ENCODE data around the gene PROZ. TPM values are rescaled to one million over a fixed set of nuclear protein-coding genes. Genes with fewer than 3 reads are reported as not detected.

The PROZ gene
- polyA plus RNA-seq, 1 donor = 1.0 TPM

GRCh38 chr13:113129480-113129879, 29.0 kb upstream of the PROZ start:
- Histone ChIP-seq H3K27me3 (ENCODE audit: control insufficient read depth, insufficient read depth, low read length) (no peaks in the 10 kb centered on the region), H3K4me3 (ENCODE audit: low read length) (no peak overlapping the region), H3K4me1 (ENCODE audit: control insufficient read depth, insufficient read depth, low read length) (no peaks in the 10 kb centered on the region), H3K27ac (ENCODE audit: low read length) (no peak overlapping the region), H3K36me3 (ENCODE audit: control insufficient read depth, insufficient read depth, low read length) (peaks cover 13% of the 10 kb centered on the region), H3K9me3 (ENCODE audit: control insufficient read depth, low read depth, low read length) (peaks cover 12% of the 10 kb centered on the region)
- WGBS (ENCODE audit: insufficient coverage, low lambda C conversion rate) = no CpG with 5 or more reads among the region's 27 CpGs
- no peak for DNase-seq

GRCh38 chr13:113129921-113130750, 28.3 kb upstream of the PROZ start:
- no CpG with 5 or more reads among the region's 60 CpGs for WGBS (ENCODE audit: insufficient coverage, low lambda C conversion rate)
- H3K27ac ChIP-seq (ENCODE audit: low read length) = no peak overlapping the region
- no peaks in the 10 kb centered on the region for H3K27me3 ChIP-seq (ENCODE audit: control insufficient read depth, insufficient read depth, low read length)
- no peaks in the 10 kb centered on the region for H3K4me1 ChIP-seq (ENCODE audit: control insufficient read depth, insufficient read depth, low read length)
- H3K36me3 ChIP-seq (ENCODE audit: control insufficient read depth, insufficient read depth, low read length) = peaks cover 13% of the 10 kb centered on the region
- peaks cover 12% of the 10 kb centered on the region for H3K9me3 ChIP-seq (ENCODE audit: control insufficient read depth, low read depth, low read length)
- DNase-seq = no peak
- peak overlapping the region; percentile 30 for H3K4me3 ChIP-seq (ENCODE audit: low read length)

DNA sequence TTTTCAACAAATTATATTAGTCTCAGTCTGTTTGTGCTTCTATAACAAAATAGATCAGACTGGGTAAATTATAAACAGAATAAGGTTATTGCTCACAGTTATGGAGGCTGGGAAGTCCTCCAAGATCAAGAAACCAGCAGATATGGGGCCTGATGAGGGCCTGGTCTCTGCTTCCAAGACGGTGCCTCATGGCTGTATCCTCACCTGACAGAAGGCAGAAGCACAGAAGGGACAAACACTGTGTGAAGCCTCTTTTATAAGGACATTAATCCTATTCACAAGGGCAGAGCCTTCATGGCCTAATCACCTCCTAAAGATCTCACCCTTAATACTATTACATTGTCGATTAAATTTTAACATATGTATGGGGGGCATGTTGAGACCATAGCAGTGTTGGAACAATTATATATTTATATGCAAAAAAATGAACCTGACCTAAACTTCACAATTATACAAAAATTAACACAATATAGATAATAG, 23.1 kb upstream of the PROZ start:
- Histone ChIP-seq H3K27ac (ENCODE audit: low read length) (no peak overlapping the region), H3K4me3 (ENCODE audit: low read length) (no peak overlapping the region), H3K4me1 (ENCODE audit: control insufficient read depth, insufficient read depth, low read length) (peaks cover 7% of the 10 kb centered on the region), H3K36me3 (ENCODE audit: control insufficient read depth, insufficient read depth, low read length) (peaks cover 12% of the 10 kb centered on the region), H3K27me3 (ENCODE audit: control insufficient read depth, insufficient read depth, low read length) (no peaks in the 10 kb centered on the region), H3K9me3 (ENCODE audit: control insufficient read depth, low read depth, low read length) (peaks cover 2% of the 10 kb centered on the region)
- no peak for DNase-seq
- WGBS (ENCODE audit: insufficient coverage, low lambda C conversion rate) = no CpG with 5 or more reads among the region's 2 CpGs

DNA sequence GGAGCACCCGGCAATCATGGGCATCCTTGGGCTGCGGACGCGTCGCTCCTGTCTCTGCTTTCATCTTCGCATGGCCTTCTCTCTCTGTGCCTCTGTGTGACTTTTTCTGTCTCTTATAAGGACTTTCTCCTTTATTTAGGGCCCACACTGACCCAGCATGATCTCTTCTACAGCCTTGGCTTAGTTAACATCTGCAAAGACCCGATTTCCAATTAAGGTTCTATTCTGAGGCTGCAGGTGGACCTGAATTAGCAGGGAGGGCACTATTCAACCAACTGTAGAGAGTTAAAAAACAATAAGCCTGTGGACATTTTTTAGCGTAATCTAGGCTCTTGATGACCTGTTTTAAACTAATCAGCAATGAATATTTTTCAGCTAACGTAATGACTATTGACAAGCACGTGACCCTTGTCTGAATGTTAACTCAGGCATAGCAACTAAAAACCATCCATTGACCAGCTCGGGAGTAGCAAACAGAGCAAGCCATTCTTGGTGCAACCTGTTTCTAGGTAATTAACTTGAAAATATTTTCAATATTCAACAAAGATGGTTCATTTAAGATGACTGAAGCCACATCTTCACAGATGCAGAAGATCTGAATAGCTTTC, 20.7 kb upstream of the PROZ start:
- no peaks in the 10 kb centered on the region for H3K27me3 ChIP-seq (ENCODE audit: control insufficient read depth, insufficient read depth, low read length)
- peaks cover 20% of the 10 kb centered on the region for H3K36me3 ChIP-seq (ENCODE audit: control insufficient read depth, insufficient read depth, low read length)
- H3K4me3 ChIP-seq (ENCODE audit: low read length) = no peak overlapping the region
- no peaks in the 10 kb centered on the region for H3K9me3 ChIP-seq (ENCODE audit: control insufficient read depth, low read depth, low read length)
- peaks cover 7% of the 10 kb centered on the region for H3K4me1 ChIP-seq (ENCODE audit: control insufficient read depth, insufficient read depth, low read length)
- DNase-seq = peak in 1 of 2 donors; percentile 46
- 100% methylated on average over 2 of the region's 11 CpGs for WGBS (ENCODE audit: insufficient coverage, low lambda C conversion rate)
- H3K27ac ChIP-seq (ENCODE audit: low read length) = no peak overlapping the region

GRCh38 chr13:113138792-113139551, 19.5 kb upstream of the PROZ start:
- Histone ChIP-seq H3K36me3 (ENCODE audit: control insufficient read depth, insufficient read depth, low read length) (peaks cover 28% of the 10 kb centered on the region), H3K27ac (ENCODE audit: low read length) (no peak overlapping the region), H3K4me1 (ENCODE audit: control insufficient read depth, insufficient read depth, low read length) (peaks cover 7% of the 10 kb centered on the region), H3K27me3 (ENCODE audit: control insufficient read depth, insufficient read depth, low read length) (no peaks in the 10 kb centered on the region), H3K9me3 (ENCODE audit: control insufficient read depth, low read depth, low read length) (no peaks in the 10 kb centered on the region), H3K4me3 (ENCODE audit: low read length) (no peak overlapping the region)
- DNase-seq = peak; percentile 33 to 58
- 100% methylated on average over 1 of the region's 16 CpGs for WGBS (ENCODE audit: insufficient coverage, low lambda C conversion rate)

GRCh38 chr13:113139577-113139976, 18.9 kb upstream of the PROZ start:
- no peak for DNase-seq
- H3K27ac ChIP-seq (ENCODE audit: low read length) = no peak overlapping the region
- H3K27me3 ChIP-seq (ENCODE audit: control insufficient read depth, insufficient read depth, low read length) = no peaks in the 10 kb centered on the region
- H3K4me3 ChIP-seq (ENCODE audit: low read length) = no peak overlapping the region
- WGBS (ENCODE audit: insufficient coverage, low lambda C conversion rate) = 100% methylated on average over 1 of the region's 5 CpGs
- peaks cover 7% of the 10 kb centered on the region for H3K4me1 ChIP-seq (ENCODE audit: control insufficient read depth, insufficient read depth, low read length)
- peaks cover 27% of the 10 kb centered on the region for H3K36me3 ChIP-seq (ENCODE audit: control insufficient read depth, insufficient read depth, low read length)
- H3K9me3 ChIP-seq (ENCODE audit: control insufficient read depth, low read depth, low read length) = no peaks in the 10 kb centered on the region

DNA sequence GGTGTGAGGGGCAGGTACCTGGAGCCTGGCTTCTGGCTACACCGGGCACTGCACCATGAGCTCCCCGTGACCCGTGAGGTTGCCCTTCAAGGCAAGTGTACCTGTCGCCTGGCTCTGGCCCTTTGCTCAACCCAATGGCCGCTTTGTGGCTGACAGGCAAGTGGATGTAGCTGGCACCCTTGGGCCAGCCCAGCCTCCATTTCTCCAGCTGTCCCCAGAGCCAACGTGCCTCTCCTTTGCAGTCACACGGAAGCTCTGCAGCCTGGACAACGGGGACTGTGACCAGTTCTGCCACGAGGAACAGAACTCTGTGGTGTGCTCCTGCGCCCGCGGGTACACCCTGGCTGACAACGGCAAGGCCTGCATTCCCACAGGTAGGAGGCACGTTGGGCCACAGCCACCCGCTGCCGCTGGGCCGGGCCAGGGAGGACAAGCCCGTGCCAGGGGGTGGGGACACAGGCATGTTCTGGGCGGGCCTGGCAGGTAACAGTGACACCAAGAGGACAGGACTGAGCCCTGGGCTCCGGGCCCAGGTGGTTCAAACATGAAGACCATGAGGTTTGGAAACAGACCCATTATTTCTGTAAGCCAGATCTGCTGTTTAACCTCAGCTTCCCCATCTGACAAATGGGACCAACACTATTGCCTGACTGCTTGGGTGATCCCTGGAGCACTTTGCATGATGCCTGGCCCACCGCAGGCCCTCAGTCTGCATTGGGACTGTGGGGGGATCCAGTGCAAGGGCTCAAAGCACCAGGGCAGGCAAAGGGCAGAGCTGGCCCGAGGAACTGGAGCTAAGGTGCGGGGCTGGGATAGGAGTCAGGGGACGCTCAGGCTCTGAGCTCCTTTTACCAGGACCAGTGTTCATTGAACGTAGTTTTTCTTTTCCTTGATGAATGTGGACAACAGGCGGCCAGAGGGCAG, 17.5 kb upstream of the PROZ start:
- Histone ChIP-seq H3K4me1 (ENCODE audit: control insufficient read depth, insufficient read depth, low read length) (peaks cover 7% of the 10 kb centered on the region), H3K4me3 (ENCODE audit: low read length) (no peak overlapping the region), H3K27ac (ENCODE audit: low read length) (no peak overlapping the region), H3K36me3 (ENCODE audit: control insufficient read depth, insufficient read depth, low read length) (peaks cover 27% of the 10 kb centered on the region), H3K9me3 (ENCODE audit: control insufficient read depth, low read depth, low read length) (no peaks in the 10 kb centered on the region), H3K27me3 (ENCODE audit: control insufficient read depth, insufficient read depth, low read length) (no peaks in the 10 kb centered on the region)
- WGBS (ENCODE audit: insufficient coverage, low lambda C conversion rate) = no CpG with 5 or more reads among the region's 26 CpGs
- no peak for DNase-seq

- peaks cover 7% of the 10 kb centered on the region for H3K4me1 ChIP-seq (ENCODE audit: control insufficient read depth, insufficient read depth, low read length)
- H3K9me3 ChIP-seq (ENCODE audit: control insufficient read depth, low read depth, low read length) = no peaks in the 10 kb centered on the region
- no peaks in the 10 kb centered on the region for H3K27me3 ChIP-seq (ENCODE audit: control insufficient read depth, insufficient read depth, low read length)
- H3K36me3 ChIP-seq (ENCODE audit: control insufficient read depth, insufficient read depth, low read length) = peaks cover 27% of the 10 kb centered on the region
- no peak for DNase-seq
- no peak overlapping the region for H3K4me3 ChIP-seq (ENCODE audit: low read length)
- WGBS (ENCODE audit: insufficient coverage, low lambda C conversion rate) = no CpG with 5 or more reads among the region's 18 CpGs
- H3K27ac ChIP-seq (ENCODE audit: low read length) = no peak overlapping the region
These were observed 16.9 kb upstream of the PROZ start for GRCh38 chr13:113141601-113141970.

DNA sequence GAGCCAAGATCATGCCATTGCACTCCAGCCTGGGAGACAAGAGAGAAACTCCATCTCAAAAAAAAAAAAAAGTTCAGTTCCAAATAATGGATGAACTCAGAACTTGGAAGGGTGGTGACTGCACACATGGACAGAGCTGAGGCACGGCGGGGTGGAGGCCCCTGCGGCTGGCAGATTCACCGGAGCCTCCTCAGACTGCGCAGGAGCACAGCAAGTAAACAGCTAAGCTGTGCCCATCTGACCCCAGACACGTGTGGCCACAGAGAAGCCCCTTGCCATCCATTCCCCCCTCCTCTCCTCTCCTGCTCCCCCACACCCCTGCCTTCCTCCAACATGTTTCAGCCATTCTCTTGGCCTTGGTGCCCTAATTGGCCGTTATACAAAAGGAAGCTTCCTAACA, 15.6 kb upstream of the PROZ start:
- no peak for DNase-seq
- H3K27me3 ChIP-seq (ENCODE audit: control insufficient read depth, insufficient read depth, low read length) = no peaks in the 10 kb centered on the region
- H3K4me3 ChIP-seq (ENCODE audit: low read length) = no peak overlapping the region
- peaks cover 27% of the 10 kb centered on the region for H3K36me3 ChIP-seq (ENCODE audit: control insufficient read depth, insufficient read depth, low read length)
- peaks cover 4% of the 10 kb centered on the region for H3K4me1 ChIP-seq (ENCODE audit: control insufficient read depth, insufficient read depth, low read length)
- WGBS (ENCODE audit: insufficient coverage, low lambda C conversion rate) = no CpG with 5 or more reads among the region's 7 CpGs
- no peak overlapping the region for H3K27ac ChIP-seq (ENCODE audit: low read length)
- H3K9me3 ChIP-seq (ENCODE audit: control insufficient read depth, low read depth, low read length) = no peaks in the 10 kb centered on the region
